Ovary (tissue), 9 donors: Measurements from ENCODE around the gene MYOG. TPM values are rescaled to one million over a fixed set of nuclear protein-coding genes. Genes with fewer than 3 reads are reported as not detected.

Source experiments
- DNase-seq, 5 donors: peaks; one replicate each; pipeline ENCODE4 v3.0.0-alpha.2; 2019 to 2020
- H3K27ac ChIP-seq, 2 donors: fragments of 200-600 bp; one replicate each; pipeline versions ENCODE4 v1.5.1 to v1.8.0; 2019 to 2022
- H3K27me3 ChIP-seq: fragments of 200-600 bp; one replicate; pipeline ENCODE4 v1.8.0; 2022
- H3K36me3 ChIP-seq: fragments of 200-600 bp; sonication (generic); one replicate; pipeline ENCODE4 v1.5.1; 2019
- H3K4me1 ChIP-seq: one replicate; pipeline ENCODE4 v1.8.1; 2013; ENCODE audit warnings: mild to moderate bottlenecking, moderate library complexity; ENCODE audit not compliant: insufficient read depth
- H3K4me3 ChIP-seq: fragments of 200-600 bp; sonication (generic); one replicate; pipeline ENCODE4 v1.5.1; 2017
- H3K9me3 ChIP-seq, 2 donors: fragments of 200-600 bp in 1 of 2; sonication (generic) in 1 of 2; one replicate each; pipeline versions ENCODE4 v1.5.1 to v1.8.1; 2013 to 2019; ENCODE audit warnings: mild to moderate bottlenecking in 1 of 2, moderate library complexity in 1 of 2
- EP300 ChIP-seq: sonication (generic); formaldehyde crosslinking; IDR thresholded peaks from one replicate; pipeline ENCODE4 v1.6.1; 2017; ENCODE audit warnings: antibody characterized with exemption
- POLR2A ChIP-seq: fragments of 450-650 bp; IDR thresholded peaks from one replicate; pipeline ENCODE4 v1.6.1; 2017; ENCODE audit warnings: antibody characterized with exemption, mild to moderate bottlenecking, moderate library complexity
- WGBS, 3 donors: extraction: QIAGEN DNeasy Blood & Tissue Kit in 1 of 3; methylation state at CpG; one replicate each; pipeline versions ENCODE4 v1.1.5 to v1.1.7; 2013 to 2017; 5-methylcytosine and 5-hydroxymethylcytosine counted together
- intact Hi-C, 4 donors: fragments of 100-400 bp; cut with DNase I; formaldehyde crosslinking; loops; one replicate each; pipeline versions ENCODE4 v1.11.0 to v1.15.1; 2022 to 2023
- polyA plus RNA-seq, 2 donors: library from polyadenylated mRNA; stranded (reverse); fragments of 200-250 nt in 1 of 2; fragments of 350-450 nt in 1 of 2; fragmentation: Illumina TruSeq in 1 of 2; extraction: RNeasy Lipid Tissue Mini Kit (QIAGEN cat#74804) in 1 of 2; gene quantifications; one replicate each; pipeline ENCODE4 v1.2.3, GENCODE V29; 2013 to 2014
- total RNA-seq, 7 donors: library from RNA; depleted of rRNA in 2 of 7; stranded (reverse); fragments of >200 nt in 2 of 7; fragmentation: NEBNext Ultra II Directional in 3 of 7; extraction: Animal tissue kit (Norgen Biotek cat#: 25700) in 3 of 7; gene quantifications; one replicate each; pipeline versions ENCODE4 v1.1.0 to v1.2.4, GENCODE V29; 2016 to 2023
- TF ChIP-seq, protein P1 (sequence below), 3 donors: fragments of 450-650 bp in 2 of 3; fragments of 200-600 bp in 1 of 3; IDR thresholded peaks; one replicate each; pipeline versions ENCODE4 v1.5.1 to v1.8.0; 2016 to 2022; ENCODE audit warnings: antibody characterized with exemption in 3 of 3, mild to moderate bottlenecking in 1 of 3
- donor health status: DM: no; HTN: no; CAD: no; lungs with moderate emphysema.
- donor health status: DM: no; HTN: no; CAD: no.
- donor health status: Bipolar disorder and iron deficiency.
- donor health status: DM: yes; HTN: yes; CAD: no.
- donor health status: DM: no; HTN: no; CAD: no.
- donor health status: DM: yes; HTN: yes; CAD: no.

The MYOG gene
- total and polyA plus RNA-seq, 9 donors = not detected

DNA sequence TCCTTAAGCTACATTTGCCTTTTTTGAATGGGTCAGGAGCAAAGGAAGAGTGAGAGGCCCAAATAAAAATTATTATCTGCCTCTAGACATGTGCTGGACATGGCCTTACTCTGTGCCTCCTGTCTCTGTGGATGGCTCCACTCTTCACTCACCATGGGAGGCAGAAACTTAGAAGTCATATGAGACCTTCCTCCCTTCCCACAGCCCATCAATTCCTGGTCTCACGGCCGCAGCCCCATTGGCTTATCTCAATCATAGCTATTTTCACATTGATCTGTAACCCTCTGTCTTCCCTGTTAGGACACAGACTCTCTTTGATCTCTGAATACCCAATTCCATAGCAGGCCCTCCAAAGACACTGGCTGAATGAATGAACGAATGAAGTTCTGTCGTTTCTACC lies 27.5 kb upstream of the MYOG start:
- H3K4me3 ChIP-seq = no peak overlapping the region
- no peak overlapping the region for H3K27ac ChIP-seq
- no peaks in the 10 kb centered on the region for H3K27me3 ChIP-seq
- WGBS, 3 donors = 72 to 80% (median 74%) methylated on average over 4 of the region's 4 CpGs
- H3K4me1 ChIP-seq = no peaks in the 10 kb centered on the region
- TF ChIP-seq POLR2A = no peak
- TF ChIP-seq, protein P1, sequence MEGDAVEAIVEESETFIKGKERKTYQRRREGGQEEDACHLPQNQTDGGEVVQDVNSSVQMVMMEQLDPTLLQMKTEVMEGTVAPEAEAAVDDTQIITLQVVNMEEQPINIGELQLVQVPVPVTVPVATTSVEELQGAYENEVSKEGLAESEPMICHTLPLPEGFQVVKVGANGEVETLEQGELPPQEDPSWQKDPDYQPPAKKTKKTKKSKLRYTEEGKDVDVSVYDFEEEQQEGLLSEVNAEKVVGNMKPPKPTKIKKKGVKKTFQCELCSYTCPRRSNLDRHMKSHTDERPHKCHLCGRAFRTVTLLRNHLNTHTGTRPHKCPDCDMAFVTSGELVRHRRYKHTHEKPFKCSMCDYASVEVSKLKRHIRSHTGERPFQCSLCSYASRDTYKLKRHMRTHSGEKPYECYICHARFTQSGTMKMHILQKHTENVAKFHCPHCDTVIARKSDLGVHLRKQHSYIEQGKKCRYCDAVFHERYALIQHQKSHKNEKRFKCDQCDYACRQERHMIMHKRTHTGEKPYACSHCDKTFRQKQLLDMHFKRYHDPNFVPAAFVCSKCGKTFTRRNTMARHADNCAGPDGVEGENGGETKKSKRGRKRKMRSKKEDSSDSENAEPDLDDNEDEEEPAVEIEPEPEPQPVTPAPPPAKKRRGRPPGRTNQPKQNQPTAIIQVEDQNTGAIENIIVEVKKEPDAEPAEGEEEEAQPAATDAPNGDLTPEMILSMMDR (IDR thresholded peaks at IDR 0.05) = no peak
- TF ChIP-seq EP300 = no peak
- DNase-seq = no peak
- intact Hi-C loops = no loop called here
- no peaks in the 10 kb centered on the region for H3K9me3 ChIP-seq
- no peaks in the 10 kb centered on the region for H3K36me3 ChIP-seq

DNA sequence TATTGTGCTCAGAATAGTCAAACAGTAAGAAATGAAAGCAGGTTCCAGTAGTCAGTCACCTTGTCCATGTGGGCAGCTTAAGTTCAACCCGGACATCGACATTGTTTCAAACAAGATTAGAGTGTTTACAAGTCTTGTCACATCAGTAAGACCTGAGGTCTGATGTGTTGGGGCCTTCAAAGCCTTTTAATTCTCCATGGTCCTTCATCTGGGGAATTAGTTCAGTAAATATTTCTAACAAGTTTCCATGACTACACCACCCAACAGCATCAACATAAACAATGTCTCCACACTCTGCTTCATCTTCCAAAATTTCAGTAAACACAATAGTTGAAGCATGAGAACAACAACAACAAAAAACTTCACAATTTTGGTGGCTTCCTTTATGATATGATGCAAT lies 26.7 kb upstream of the MYOG start:
- intact Hi-C loops = no loop called here
- no peaks in the 10 kb centered on the region for H3K9me3 ChIP-seq
- TF ChIP-seq POLR2A = no peak
- TF ChIP-seq, protein P1 (IDR thresholded peaks at IDR 0.05) = no peak
- no peak for TF ChIP-seq EP300
- no peak overlapping the region for H3K4me3 ChIP-seq
- 12 to 24% (median 15%) methylated on average over 2 of the region's 2 CpGs for WGBS, 3 donors
- no peaks in the 10 kb centered on the region for H3K27me3 ChIP-seq
- no peak for DNase-seq
- no peaks in the 10 kb centered on the region for H3K4me1 ChIP-seq
- no peak overlapping the region for H3K27ac ChIP-seq
- H3K36me3 ChIP-seq = no peaks in the 10 kb centered on the region

DNA sequence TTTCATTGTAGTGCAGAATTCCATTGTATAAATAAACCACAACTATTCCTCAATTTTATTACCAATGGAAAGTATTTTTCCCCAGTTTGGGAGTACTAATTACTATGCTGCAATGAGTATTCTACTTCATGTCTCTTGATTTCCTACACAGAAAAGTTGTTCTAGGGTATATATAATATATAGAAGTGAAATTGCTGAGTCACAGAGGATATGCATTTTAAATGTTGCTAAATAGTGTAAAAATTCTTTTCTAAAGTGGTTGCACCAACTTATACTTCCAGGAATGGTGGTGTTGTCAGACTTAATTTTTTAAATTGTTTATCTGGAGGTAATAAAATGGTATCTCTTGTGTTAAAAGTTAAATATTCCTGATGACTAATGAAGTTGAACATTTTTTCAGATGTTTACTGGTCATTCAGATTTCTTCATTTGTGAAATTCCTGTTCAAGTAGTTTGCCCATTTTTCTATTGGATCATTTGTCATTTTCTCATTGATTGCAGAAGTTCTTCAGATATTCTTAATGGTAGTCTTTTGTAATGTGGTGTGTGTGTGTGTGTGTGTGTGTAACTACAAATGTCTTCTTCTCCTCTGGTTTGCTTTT lies 19.1 kb upstream of the MYOG start:
- no peak for DNase-seq
- Histone ChIP-seq H3K36me3 (no peaks in the 10 kb centered on the region), H3K9me3 (no peaks in the 10 kb centered on the region), H3K27ac (no peak overlapping the region), H3K4me1 (no peaks in the 10 kb centered on the region), H3K27me3 (no peaks in the 10 kb centered on the region), H3K4me3 (no peak overlapping the region)
- TF ChIP-seq POLR2A = no peak
- TF ChIP-seq EP300 = no peak
- TF ChIP-seq, protein P1 (IDR thresholded peaks at IDR 0.05) = no peak
- intact Hi-C loops = no loop called here

DNA sequence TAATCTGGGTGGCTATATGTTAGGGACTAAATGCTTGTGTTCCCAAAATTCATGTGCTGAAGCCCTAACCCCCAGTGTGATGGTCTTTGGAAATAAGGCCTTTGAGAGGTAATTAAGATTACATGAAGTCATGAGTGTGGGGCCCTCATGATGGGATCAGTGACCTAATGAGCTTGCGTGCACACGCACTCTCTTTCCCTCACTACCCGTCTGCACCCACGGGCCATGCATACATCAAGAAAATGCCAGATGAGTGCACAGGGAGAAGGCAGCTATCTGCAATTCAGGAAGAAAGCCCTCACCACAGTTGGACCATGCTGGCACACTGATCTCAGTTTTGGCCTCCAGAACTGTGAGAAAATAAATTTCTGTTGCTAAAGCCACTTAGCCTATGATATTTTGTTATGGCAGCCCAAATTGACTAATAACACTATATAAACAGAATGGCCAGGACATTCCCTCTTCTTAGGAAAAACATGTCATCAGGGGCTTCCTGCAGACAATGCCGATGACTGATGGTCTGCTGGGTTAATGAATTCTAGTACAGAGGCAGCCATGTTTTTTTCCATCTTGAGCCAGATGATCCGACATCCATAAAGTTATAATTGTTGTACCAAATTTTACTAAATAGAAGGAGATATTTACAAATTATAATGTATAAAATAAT lies 18.1 kb upstream of the MYOG start:
- Histone ChIP-seq H3K27me3 (no peaks in the 10 kb centered on the region), H3K27ac (no peak overlapping the region), H3K9me3 (no peaks in the 10 kb centered on the region), H3K4me1 (no peaks in the 10 kb centered on the region), H3K36me3 (no peaks in the 10 kb centered on the region), H3K4me3 (no peak overlapping the region)
- 75 to 80% (median 79%) methylated on average over 6 of the region's 6 CpGs for WGBS, 3 donors
- TF ChIP-seq, protein P1 (IDR thresholded peaks at IDR 0.05) = no peak
- no peak for TF ChIP-seq EP300
- no peak for TF ChIP-seq POLR2A
- DNase-seq = no peak
- intact Hi-C loops = no loop called here
